Stimulated activated naive CD4-positive, alpha-beta T cell (primary cell): Measurements from ENCODE around the gene HES2.
A peak's percentile ranks its signal among the peaks of the same experiment; 100 is the strongest.
"Not testable (repeated sequence)": the region's sequence is repeated elsewhere in the genome, so short reads cannot be mapped to it uniquely, and the experiment has no call there.

ENCODE experiments used
- DNase-seq, 6 experiments: peaks; one replicate each; lab custom pipeline; 2025; lab: John Stamatoyannopoulos, UW

The HES2 gene

DNA sequence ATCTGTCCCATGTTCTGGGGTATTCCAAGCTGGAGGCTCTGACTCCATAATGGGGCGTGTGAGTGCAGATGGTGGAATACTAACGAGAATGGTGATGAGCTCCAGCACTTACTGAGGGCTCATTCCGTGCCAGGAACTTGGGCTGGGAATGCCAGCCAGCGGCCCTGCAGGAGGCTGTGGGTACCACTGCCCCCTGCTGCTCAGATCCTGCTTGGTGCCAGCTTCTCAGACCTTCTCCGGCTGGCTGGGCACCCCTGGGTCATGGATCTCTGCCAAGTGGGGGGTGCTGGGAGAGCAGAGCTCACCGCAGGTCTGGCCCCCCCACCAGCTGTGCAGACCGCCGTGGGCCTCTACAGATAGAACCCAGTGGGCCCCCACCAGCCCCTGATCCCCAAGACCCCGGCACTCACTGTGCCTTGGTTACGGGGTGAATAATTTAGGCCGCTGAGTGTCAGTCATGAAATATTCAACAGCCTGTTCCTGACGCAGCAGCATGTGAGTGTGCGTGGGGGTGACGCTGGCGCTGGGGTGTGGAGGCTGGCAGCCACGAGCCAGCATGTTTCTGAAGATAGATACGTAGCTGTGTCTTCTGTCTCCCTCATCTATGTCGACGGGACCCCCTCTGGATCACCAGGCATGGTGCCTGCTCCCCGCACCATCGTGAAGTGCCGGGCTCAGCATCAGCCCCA lies 17.4 kb upstream of the HES2 start:
- not testable (repeated sequence) for DNase-seq

DNA sequence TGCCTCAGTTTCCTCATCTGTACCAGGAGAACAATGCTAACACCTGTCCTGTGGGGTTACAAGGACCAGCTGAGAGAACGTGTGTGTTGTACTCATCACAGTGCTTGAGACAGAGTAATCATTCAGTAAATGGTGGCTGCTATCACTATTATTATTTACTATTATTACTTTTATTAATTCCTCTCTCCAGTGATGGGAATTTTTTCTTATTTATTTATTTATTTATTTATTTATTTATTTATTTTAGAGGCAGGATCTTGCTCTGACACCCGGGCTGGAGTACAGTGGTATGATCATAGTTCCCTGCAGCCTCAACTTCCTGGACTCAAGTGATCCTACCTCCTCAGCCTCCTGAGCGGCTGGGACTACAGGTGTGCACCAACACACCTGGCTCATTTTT lies 16.6 kb upstream of the HES2 start:
- DNase-seq: not testable (repeated sequence)

DNA sequence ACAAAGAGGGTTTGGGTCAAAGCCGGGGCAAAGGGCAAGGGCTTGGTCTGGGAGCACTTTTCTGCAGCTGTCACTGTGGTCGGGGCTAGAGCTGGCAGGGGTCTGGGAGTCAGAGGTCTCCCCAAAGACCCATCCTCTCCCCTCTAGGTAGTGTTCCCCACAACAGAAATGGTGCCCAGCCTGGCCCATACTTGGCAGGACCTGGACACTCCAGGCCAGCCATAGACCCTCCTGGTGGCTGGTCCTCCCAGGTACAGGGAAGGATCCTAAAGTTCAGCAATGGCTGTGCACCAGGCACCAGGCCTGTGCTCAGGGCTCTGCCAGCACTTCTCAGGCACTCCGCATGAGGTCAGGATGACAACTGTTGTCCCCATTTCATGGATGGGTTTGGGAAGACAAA lies 15.8 kb upstream of the HES2 start:
- DNase-seq: no peak

DNA sequence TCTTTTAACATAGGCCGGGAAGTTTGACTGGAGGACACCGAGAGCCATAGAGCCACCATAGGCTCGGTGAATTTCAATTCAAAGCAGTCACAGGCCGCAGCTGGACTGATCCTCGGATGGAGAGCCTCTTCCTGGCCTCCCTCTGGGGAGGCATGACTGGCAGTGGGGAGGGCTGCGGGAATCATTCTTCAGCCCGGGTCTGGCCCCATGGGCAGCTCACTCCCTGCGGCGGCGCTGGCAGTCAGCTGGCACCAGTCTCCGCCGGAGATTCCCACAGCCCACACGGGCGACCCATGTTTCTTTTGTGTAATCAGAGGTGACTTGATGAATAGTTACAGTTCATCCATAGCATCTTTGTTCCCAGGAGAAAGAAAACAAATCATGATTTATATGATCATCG lies 15.4 kb upstream of the HES2 start:
- DNase-seq: no peak

DNA sequence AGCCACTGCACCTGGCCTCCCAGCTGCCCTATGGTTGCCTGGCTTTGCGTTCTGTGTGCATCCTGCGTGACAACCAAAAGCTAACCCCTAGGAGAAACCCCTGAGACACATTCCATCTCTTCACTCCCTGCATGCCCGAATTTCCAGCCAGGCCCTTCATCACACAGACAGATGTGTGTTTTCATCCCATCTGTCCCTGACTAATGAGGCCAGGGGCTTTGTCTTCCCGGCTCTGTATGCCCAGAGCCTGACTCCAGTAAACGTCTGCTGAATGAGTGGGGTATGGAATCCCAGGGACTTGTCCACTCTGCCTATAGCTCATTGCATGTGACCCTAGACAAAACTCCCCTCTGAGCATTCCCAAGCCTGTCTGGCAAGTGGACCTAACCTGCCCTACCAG lies 14.5 kb upstream of the HES2 start:
- no peak for DNase-seq

DNA sequence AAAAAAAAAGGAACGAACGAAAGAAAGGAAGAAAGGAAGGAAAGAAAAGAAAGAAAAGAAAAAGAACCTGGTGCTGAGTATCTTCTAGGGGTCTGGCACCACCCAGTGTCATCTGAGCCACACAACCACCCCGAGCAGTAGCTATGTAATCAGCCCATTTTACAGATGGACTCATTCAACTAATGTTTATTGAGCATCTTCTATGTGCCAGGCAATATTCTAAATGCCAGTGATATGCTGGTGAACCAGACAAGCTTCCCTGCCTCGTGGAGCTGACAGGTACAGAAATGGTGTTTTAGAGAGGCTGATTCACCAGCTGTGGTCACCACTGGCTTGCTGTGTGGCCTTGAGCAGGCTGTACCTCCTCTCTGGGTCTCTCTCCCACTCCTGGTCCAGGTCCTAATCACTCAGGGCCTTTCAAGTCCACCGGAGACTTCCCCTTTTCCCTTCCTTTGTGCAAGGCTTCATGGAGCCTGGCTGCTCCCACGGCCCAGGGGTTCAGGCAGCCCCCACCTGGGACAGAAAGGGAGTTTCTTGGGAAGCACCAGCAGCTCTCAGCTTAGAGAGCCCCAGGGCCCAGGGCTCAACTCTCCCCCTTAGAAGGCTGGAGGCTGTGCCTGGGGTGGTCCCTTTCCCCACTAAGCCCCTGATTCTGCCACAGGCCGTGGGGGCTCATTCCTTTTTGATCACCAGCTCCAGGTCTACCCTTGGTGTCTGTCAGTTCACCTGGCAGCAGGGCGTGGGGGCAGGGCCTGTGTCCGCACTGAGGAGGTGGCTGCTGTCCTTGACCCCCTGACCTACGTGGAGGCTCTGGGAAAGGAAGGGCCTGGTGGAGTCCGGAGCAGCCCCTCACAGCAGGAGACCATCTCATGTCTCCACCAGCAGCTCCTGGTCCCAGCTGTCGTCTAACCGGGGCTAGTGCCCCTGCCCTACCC lies 12.2 kb upstream of the HES2 start:
- not testable (repeated sequence) for DNase-seq

DNA sequence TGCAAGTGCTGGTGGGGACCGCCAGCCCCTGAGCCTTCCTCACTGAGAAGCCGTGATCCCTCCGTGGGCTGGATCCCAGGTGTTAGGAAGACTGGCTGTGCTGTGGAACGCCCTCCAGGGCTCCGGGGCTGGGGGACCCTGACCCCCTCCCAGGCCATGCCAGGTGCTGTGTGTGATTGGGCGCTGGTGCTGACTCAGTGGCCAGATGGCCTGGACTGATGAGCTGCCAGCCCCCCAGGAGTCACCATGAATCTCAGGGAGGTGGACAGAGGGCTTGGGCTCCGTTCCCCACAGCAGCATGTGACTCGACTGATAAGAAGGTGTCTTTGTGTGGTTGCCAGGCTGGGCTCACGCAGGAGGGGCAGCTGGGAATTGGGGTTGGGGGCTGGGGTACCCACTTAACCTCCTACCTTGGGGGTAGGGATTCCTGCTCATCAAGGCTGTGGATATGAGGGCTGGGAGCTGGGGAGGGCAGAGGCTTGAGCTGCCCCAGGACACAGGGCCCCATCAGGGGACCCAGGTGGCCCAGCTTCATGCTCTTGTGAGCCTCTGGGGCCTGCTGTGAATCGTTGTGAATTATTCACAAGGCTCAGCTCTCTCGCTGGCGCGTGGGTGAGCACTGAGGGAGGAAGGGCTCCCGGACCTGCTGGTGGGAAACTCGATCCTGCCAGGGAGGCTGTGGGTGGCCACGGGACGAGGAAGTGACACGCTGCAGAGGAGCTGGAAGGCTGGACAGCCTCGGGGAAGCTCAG lies 10.1 kb upstream of the HES2 start:
- not testable (repeated sequence) for DNase-seq

DNA sequence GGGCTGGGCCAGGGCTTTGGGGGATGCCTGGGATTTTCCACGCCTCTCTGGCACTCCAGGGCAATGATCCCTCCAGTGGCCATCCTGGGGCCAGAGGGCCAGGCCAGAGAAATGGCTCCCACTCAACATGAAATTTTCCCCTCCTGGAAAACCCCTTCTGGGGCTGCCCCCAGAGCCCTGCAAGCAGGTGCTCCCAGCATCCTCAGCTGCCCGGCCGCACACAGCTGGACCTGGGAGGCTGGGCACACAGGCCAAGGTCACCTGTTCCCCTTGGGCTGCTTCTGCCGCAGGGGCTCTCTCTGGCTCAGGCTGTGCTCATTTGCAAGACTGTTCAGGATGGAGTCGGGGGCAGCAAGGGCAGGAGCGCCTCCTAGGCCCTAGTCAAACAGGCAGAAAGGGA lies 8.7 kb upstream of the HES2 start:
- DNase-seq: not testable (repeated sequence)

DNA sequence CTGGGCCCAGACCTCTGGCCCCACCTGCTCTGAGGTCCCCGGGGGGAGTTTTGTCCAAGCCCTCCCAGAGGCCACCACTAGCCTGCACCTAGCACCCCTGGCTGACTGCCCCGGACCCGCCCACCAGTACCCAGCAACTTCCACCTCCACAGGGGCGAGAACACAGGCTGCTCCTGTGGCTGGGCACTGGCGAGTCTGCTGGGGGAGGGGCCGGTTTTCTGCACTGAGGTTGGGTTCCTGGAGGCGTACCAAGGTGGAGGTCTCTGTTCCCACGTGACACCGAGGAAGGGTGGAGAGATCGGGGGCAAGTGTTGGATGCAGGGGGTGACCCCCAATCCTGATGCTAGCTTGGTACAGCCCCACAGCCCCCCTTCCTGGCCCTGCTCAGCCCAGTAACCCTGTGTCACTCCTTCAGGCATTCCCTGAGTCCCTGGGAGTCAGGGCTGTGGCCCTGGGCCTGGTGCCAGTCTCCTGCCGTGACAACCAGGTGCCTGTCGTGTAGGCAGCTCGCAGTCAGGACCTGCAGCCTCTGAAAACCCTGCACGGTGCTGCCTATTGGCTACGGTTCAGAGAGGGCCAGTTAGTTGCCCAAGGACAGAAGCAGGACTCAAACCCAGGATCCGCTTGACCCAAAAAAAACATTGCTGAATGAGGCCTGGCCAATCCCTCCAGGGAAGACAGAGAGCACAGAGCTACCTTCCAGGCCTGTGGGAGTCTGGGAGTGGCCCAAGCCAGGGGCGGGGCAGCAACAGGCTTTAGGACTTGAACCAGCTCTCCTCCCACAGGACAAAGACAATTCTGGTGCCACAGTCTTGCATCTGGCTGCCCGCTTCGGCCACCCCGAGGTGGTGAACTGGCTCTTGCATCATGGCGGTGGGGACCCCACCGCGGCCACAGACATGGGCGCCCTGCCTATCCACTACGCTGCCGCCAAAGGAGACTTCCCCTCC lies 8.0 kb upstream of the HES2 start:
- no peak for DNase-seq

DNA sequence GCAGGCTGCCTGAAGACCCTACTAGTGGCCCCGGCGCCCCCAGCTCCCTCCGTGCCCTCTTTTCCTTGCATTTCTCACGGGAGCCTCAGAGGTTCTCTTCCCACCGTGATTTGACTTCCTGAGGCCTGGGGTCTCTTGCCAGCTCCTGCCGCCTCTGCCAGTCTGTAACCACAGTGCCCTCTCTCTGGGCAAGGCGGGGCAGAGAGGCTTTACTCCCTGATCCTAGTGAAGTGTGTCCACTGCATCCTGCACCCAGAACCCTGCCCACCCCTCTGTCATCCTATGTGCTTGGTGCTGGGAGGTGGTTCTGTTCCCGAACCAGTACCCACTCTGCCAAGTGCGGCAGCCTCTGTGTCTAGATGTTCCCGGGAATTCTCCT lies 7.2 kb upstream of the HES2 start:
- no peak for DNase-seq

DNA sequence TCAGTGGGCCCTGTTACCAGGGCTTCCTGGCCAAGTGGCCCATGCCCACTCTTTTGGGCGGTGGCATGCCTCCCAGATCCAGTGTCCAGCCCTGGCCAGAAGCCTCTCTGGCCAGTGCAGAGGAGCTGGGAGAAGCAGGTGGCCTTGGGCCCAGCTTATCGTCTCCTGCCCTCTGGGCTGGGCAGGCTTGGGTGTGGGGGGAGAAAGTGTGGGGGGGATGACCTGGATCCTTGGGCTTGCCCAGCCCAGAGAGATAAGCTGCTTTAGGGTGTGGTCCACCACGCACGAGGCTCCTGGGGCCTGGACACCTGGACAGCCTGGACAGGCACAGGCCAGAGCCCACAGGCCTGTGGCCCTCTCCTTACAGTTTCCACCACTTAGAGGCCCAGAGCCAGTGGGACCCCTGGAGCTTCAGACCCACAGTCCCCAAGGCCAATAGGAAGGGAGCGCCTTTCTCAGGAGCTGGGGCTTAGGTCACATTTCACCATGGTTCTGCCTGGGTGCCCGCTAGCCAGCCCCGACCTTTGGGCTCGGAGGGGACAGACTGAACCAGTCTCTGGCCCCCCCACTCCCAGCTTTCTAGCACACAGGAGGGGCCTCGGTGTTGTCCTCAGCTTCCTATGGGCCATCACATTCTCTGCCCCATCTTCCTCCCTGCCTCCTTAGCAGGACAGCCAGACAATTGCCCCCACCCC lies 6.7 kb upstream of the HES2 start:
- DNase-seq: no peak

DNA sequence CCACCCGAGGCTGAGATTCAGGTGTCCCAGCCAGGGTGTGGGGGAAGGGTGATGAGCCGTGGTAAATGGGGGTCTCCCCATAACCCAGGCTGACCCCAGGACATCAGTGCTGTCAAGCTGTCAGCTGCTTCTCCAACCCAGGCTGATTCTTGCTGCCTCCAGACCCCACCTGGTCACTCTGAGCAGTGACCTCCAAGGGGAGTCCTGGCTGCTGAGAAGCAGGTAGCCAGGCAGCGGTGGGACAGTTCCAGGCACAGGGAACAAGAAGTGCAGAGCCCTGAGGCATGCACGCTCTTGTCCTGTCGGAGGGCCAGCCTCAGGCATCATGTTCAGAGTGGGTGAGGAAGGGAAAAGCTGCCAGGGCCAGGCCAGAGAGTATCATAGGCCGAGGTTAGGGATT lies 5.9 kb upstream of the HES2 start:
- DNase-seq: no peak

DNA sequence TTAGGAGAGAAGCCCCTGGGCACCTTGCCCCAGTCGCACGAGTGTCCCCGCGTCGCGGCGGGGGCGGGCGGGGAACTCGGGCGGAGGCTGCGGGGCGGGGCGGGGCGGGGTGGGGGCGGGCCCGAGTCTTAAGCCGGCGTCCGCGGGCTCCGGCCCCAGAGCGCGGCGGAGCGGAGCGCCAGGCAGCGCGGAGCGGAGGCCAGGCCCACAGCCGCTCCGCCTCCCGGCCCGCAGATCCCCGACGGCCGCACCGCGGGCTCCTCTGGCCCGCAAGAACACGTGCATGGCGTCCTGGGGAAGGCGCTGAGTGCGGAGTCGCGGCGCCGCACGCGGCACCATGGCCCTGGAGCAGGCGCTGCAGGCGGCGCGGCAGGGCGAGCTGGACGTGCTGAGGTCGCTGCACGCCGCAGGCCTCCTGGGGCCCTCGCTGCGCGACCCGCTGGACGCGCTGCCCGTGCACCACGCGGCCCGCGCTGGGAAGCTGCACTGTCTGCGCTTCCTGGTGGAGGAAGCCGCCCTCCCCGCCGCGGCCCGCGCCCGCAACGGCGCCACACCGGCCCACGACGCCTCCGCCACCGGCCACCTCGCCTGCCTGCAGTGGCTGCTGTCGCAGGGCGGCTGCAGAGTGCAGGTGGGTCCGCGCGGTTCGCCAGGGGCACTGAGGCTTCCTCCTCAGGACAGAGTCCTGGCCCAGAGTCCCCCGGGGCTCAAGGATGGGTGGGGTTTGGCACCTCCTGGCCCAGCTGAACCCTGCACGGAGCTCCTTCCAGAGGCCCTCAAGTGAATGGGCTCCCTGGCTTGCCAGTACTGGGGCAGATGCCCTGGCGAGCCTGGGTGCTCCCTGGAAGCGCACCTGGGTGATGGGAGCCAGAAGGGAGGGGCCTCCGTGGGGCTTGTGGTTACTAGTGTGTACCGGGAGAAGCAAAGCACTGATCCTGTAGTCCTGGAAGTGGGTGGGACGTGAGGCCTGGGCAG lies 5.2 kb upstream of the HES2 start, which contains the start of gene ESPN:
Gene ESPN, plus strand, starts transcription at position 158 of the 975 bp plus-strand sequence. Its CDS starts 180 bp downstream, at position 338.
- peak in 1 of 6 experiments; percentile 11 for DNase-seq

DNA sequence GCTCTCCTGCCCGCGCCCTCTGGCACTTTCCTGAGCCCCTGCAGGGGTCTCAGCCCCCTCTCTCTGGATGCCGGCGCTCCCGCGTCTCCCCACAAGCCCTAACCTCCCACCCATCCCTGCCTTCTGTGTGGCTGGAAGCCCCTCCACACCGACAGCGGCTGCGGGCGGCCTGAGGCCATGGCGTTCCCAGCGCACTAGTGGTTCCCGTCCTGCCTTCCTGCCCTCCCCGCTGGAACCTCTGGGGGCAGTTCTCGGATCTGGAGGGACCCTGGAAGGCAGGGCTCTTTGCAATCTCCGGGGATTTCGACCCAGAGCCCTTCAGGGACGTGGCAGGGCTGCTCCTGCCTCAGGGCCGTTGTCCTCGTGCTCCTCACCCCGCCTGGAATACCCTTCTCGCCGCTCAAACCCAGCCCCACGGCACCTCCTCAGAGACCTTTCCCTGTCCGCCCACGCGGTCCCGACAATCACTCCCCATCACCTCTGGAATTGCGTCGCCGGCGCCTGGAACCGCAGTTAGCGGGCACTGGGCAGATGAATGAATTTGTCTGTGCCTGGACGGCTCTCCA lies 4.4 kb upstream of the HES2 start:
- no peak for DNase-seq

DNA sequence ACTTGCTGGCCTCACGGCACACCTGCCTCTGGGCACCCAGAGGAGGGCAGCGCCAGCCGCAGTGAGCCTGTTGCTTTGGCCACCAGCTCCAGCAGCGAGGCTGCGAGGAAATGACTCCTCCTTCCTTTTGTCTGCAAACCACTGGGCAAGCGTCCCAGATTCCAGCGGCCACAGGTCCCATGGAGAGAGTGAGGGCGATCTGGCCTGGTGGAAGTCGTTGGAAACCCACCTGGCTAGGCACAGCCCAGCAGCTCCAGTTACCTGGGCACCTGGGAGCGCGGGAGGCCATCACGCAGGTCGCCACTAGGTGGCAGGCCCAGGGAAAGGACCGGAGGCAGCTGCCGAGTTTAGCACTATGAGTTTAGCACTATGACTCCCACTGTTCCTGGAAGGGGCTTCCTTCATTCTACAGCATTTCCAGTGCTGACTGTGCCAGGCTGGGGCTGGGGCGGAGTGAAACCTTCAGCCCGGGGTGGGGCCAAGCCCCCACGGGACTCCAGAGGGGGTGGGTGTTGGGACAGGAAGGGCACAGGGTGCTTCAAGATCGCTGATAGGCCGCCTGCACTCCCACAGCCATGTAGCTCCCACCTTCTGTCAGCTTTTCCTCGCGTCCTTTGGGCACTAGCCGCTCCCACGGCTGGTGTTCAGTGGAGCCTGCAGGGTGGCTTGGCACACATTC lies 3.7 kb upstream of the HES2 start:
- DNase-seq: peak; percentile 40 to 74 (median 55)

DNA sequence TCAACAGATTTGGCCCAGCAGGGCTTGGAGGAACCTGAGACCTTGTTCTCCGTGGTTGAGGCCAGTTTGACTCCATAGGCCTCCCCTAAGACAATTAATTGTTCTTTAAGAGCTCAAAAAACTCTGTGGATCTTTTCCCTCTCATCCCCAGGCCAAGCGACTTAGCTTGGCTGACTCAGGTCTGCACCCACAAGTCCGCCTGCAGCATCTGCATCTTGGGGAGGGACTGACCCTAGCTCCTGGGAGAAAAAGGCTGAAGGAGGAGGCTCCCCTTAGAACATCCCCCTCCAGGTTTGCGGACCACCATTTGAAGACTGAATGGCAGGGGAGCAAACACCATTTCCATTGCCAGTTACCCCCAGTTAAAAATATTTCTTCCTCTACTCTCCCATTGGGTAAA lies 1.5 kb upstream of the HES2 start:
- DNase-seq: no peak

DNA sequence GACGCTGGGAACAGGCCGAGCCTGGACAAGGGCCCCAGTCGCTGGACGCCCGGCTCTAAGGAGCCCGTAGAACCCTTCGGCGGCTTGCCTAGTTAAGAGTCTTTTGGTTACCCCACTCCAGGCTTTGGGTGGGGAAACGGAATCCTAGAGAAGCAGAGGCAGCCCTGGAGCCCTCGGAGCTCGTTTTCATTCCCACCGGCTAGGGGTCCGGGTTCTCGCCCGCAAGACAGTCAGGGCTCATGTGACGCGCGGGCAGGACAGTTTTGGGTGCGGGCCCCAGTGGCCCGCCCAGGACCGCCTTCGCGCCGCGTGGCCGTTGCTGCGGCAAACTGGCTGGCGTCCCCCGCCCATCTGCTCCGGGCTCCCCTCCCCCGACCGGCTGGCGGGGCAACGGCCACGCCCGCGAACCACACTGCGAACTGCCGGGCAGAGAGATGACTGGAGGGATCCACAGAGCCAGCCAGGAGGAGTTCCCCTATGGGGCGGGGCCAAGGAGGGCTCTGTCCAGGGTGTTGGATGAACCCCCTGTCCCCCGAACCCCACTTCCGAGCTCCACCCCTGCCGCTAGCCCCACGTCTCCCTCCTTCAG lies 829 bp upstream of the HES2 start:
- no peak for DNase-seq

DNA sequence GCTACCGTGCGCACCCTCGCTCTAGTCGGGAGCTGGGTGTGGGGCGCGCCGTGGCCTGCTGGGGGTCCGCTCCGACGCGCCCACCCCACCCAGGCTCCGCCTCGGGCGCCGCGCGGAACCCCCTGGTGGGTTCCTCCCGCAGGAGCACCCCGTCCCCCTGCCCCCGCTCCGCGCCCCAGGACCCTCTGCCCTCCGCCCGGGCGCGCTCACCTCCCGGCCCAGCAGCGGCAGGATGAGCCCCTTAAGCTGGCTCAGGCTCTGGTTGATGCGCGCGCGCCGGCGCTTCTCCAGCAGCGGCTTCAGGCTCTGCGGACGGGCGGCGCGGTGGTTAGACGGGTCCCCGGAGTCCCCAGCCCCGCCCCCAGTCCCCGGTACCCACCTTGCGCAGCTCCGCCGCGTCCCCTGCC lies 319 bp downstream of the HES2 start:
- no peak for DNase-seq
